ENCODE results near the gene C1QTNF8.

C1QTNF8 gene

GRCh38 chr16:1121009-1121408, 25.0 kb upstream of the C1QTNF8 start:
- WGBS, 2 donors (ENCODE audit: extremely low coverage in 2 of 2, insufficient read length in 2 of 2, insufficient replicate concordance in 1 of 2) = no CpG with 5 or more reads among the region's 23 CpGs
- peak overlapping the region; percentile 40 for H2AFZ ChIP-seq (ENCODE audit: low read length)

GRCh38 chr16:1120577-1120941, 24.5 kb upstream of the C1QTNF8 start:
- Histone ChIP-seq H3K36me3 (replicated peaks in 1 of 2; ENCODE audit: control insufficient read depth in 2 of 2, insufficient read depth in 2 of 2, low read length in 2 of 2) (no peaks in the 10 kb centered on the region), H2BK12ac (ENCODE audit: low read length) (no peak overlapping the region), H3K27me3 (ENCODE audit: control insufficient read depth in 3 of 3, insufficient read depth in 3 of 3, low read depth in 1 of 3, low read length in 3 of 3) (peaks cover 0 to 44% (median 0%) of the 10 kb centered on the region in 3 experiments), H2AFZ (ENCODE audit: low read length) (no peak overlapping the region), H3K18ac (ENCODE audit: low read length) (peak overlapping the region; percentile 91), H3K14ac (ENCODE audit: low read length) (peak overlapping the region; percentile 38), H3K4me2 (ENCODE audit: insufficient read depth, low read length, poor library complexity, severe bottlenecking) (peak overlapping the region; percentile 11), H3K9ac (ENCODE audit: low read depth, low read length, poor library complexity) (no peak overlapping the region), H3K4me1 (ENCODE audit: control insufficient read depth in 2 of 2, insufficient read depth in 1 of 2, low read depth in 1 of 2, low read length in 2 of 2) (peaks cover 11 to 19% of the 10 kb centered on the region in 2 donors), H2AK5ac (ENCODE audit: low read depth, low read length) (peak overlapping the region; percentile 82), H3K4me3 (ENCODE audit: low read length in 2 of 2) (no peak overlapping the region), H3K4ac (ENCODE audit: low read length) (no peak overlapping the region), H2BK5ac (ENCODE audit: low read length) (peak overlapping the region; percentile 87), H3K9me3 (replicated peaks in 1 of 2; ENCODE audit: control insufficient read depth in 2 of 2, insufficient read depth in 1 of 2, low read depth in 1 of 2, low read length in 2 of 2) (no peaks in the 10 kb centered on the region), H4K8ac (ENCODE audit: low read depth, low read length) (no peak overlapping the region), H3K27ac (replicated peaks; ENCODE audit: low read length) (no peak overlapping the region), H3K79me1 (ENCODE audit: low read depth, low read length) (no peaks in the 10 kb centered on the region), H3K23ac (ENCODE audit: low read depth, low read length, poor library complexity) (no peak overlapping the region), H4K91ac (ENCODE audit: low read depth, low read length, poor library complexity) (no peak overlapping the region), H2BK15ac (ENCODE audit: low read length) (peak overlapping the region; percentile 89), H2BK120ac (ENCODE audit: low read depth, low read length) (peak overlapping the region; percentile 54)
- DNase-seq (ENCODE audit: low spot score) = no peak
- no CpG with 5 or more reads among the region's 22 CpGs for WGBS, 2 donors (ENCODE audit: extremely low coverage in 2 of 2, insufficient read length in 2 of 2, insufficient replicate concordance in 1 of 2)

More at GRCh38 chr16:1121009-1121408, 25.0 kb upstream of the C1QTNF8 start:
- Histone ChIP-seq H3K4me1 (ENCODE audit: control insufficient read depth in 2 of 2, insufficient read depth in 1 of 2, low read depth in 1 of 2, low read length in 2 of 2) (peaks cover 11 to 19% of the 10 kb centered on the region in 2 donors), H3K27ac (replicated peaks; ENCODE audit: low read length) (no peak overlapping the region), H4K8ac (ENCODE audit: low read depth, low read length) (peak overlapping the region; percentile 65), H2BK120ac (ENCODE audit: low read depth, low read length) (peak overlapping the region; percentile 54), H3K27me3 (ENCODE audit: control insufficient read depth in 3 of 3, insufficient read depth in 3 of 3, low read depth in 1 of 3, low read length in 3 of 3) (peaks cover 0 to 46% (median 0%) of the 10 kb centered on the region in 3 experiments), H3K36me3 (replicated peaks in 1 of 2; ENCODE audit: control insufficient read depth in 2 of 2, insufficient read depth in 2 of 2, low read length in 2 of 2) (no peaks in the 10 kb centered on the region), H3K4me2 (ENCODE audit: insufficient read depth, low read length, poor library complexity, severe bottlenecking) (no peak overlapping the region), H3K79me1 (ENCODE audit: low read depth, low read length) (no peaks in the 10 kb centered on the region), H3K4me3 (ENCODE audit: low read length in 2 of 2) (no peak overlapping the region), H2BK5ac (ENCODE audit: low read length) (peak overlapping the region; percentile 87), H2BK15ac (ENCODE audit: low read length) (peak overlapping the region; percentile 89), H4K91ac (ENCODE audit: low read depth, low read length, poor library complexity) (no peak overlapping the region), H3K4ac (ENCODE audit: low read length) (no peak overlapping the region), H3K18ac (ENCODE audit: low read length) (peak overlapping the region; percentile 91), H2BK12ac (ENCODE audit: low read length) (no peak overlapping the region), H3K9me3 (replicated peaks in 1 of 2; ENCODE audit: control insufficient read depth in 2 of 2, insufficient read depth in 1 of 2, low read depth in 1 of 2, low read length in 2 of 2) (no peaks in the 10 kb centered on the region), H3K14ac (ENCODE audit: low read length) (peak overlapping the region; percentile 56), H3K23ac (ENCODE audit: low read depth, low read length, poor library complexity) (no peak overlapping the region), H3K9ac (ENCODE audit: low read depth, low read length, poor library complexity) (peak overlapping the region; percentile 21), H2AK5ac (ENCODE audit: low read depth, low read length) (peak overlapping the region; percentile 82)
- no peak for DNase-seq (ENCODE audit: low spot score)

- H3K79me1 ChIP-seq (ENCODE audit: low read depth, low read length) = no peaks in the 10 kb centered on the region
- peak overlapping the region; percentile 82 for H2AK5ac ChIP-seq (ENCODE audit: low read depth, low read length)
- peak overlapping the region; percentile 50 for H2BK12ac ChIP-seq (ENCODE audit: low read length)
- H3K4ac ChIP-seq (ENCODE audit: low read length) = no peak overlapping the region
- no CpG with 5 or more reads among the region's 35 CpGs for WGBS, 2 donors (ENCODE audit: extremely low coverage in 2 of 2, insufficient read length in 2 of 2, insufficient replicate concordance in 1 of 2)
- no peak overlapping the region for H3K23ac ChIP-seq (ENCODE audit: low read depth, low read length, poor library complexity)
- H4K91ac ChIP-seq (ENCODE audit: low read depth, low read length, poor library complexity) = no peak overlapping the region
- no peaks in the 10 kb centered on the region for H3K36me3 ChIP-seq (replicated peaks in 1 of 2; ENCODE audit: control insufficient read depth in 2 of 2, insufficient read depth in 2 of 2, low read length in 2 of 2)
- H3K4me1 ChIP-seq (ENCODE audit: control insufficient read depth in 2 of 2, insufficient read depth in 1 of 2, low read depth in 1 of 2, low read length in 2 of 2) = peaks cover 6 to 19% of the 10 kb centered on the region in 2 donors
- H2BK15ac ChIP-seq (ENCODE audit: low read length) = peak overlapping the region; percentile 44
- H2BK120ac ChIP-seq (ENCODE audit: low read depth, low read length) = no peak overlapping the region
- no peak for DNase-seq (ENCODE audit: low spot score)
- no peak overlapping the region for H3K4me3 ChIP-seq (ENCODE audit: low read length in 2 of 2)
- H4K8ac ChIP-seq (ENCODE audit: low read depth, low read length) = no peak overlapping the region
- H3K27me3 ChIP-seq (ENCODE audit: control insufficient read depth in 3 of 3, insufficient read depth in 3 of 3, low read depth in 1 of 3, low read length in 3 of 3) = peaks cover 0 to 44% (median 0%) of the 10 kb centered on the region in 3 experiments
- no peak overlapping the region for H3K9ac ChIP-seq (ENCODE audit: low read depth, low read length, poor library complexity)
- no peak overlapping the region for H2AFZ ChIP-seq (ENCODE audit: low read length)
- no peak overlapping the region for H3K14ac ChIP-seq (ENCODE audit: low read length)
- no peaks in the 10 kb centered on the region for H3K9me3 ChIP-seq (replicated peaks in 1 of 2; ENCODE audit: control insufficient read depth in 2 of 2, insufficient read depth in 1 of 2, low read depth in 1 of 2, low read length in 2 of 2)
- H3K27ac ChIP-seq (replicated peaks; ENCODE audit: low read length) = no peak overlapping the region
- H3K4me2 ChIP-seq (ENCODE audit: insufficient read depth, low read length, poor library complexity, severe bottlenecking) = no peak overlapping the region
- H3K18ac ChIP-seq (ENCODE audit: low read length) = peak overlapping the region; percentile 91
- peak overlapping the region; percentile 87 for H2BK5ac ChIP-seq (ENCODE audit: low read length)
Measured at GRCh38 chr16:1119766-1120576, 23.9 kb upstream of the C1QTNF8 start.

GRCh38 chr16:1119129-1119528, 23.1 kb upstream of the C1QTNF8 start:
- H3K4me3 ChIP-seq (ENCODE audit: low read length in 2 of 2) = no peak overlapping the region
- no peak overlapping the region for H4K91ac ChIP-seq (ENCODE audit: low read depth, low read length, poor library complexity)
- no peak overlapping the region for H2AK5ac ChIP-seq (ENCODE audit: low read depth, low read length)
- no peak overlapping the region for H2AFZ ChIP-seq (ENCODE audit: low read length)
- H3K79me1 ChIP-seq (ENCODE audit: low read depth, low read length) = no peaks in the 10 kb centered on the region
- no peak overlapping the region for H4K8ac ChIP-seq (ENCODE audit: low read depth, low read length)
- DNase-seq (ENCODE audit: low spot score) = no peak
- no peak overlapping the region for H2BK12ac ChIP-seq (ENCODE audit: low read length)
- H3K4ac ChIP-seq (ENCODE audit: low read length) = no peak overlapping the region
- peaks cover 0 to 44% (median 0%) of the 10 kb centered on the region in 3 experiments for H3K27me3 ChIP-seq (ENCODE audit: control insufficient read depth in 3 of 3, insufficient read depth in 3 of 3, low read depth in 1 of 3, low read length in 3 of 3)
- no CpG with 5 or more reads among the region's 19 CpGs for WGBS, 2 donors (ENCODE audit: extremely low coverage in 2 of 2, insufficient read length in 2 of 2, insufficient replicate concordance in 1 of 2)
- H3K9ac ChIP-seq (ENCODE audit: low read depth, low read length, poor library complexity) = no peak overlapping the region
- H3K9me3 ChIP-seq (replicated peaks in 1 of 2; ENCODE audit: control insufficient read depth in 2 of 2, insufficient read depth in 1 of 2, low read depth in 1 of 2, low read length in 2 of 2) = no peaks in the 10 kb centered on the region
- no peak overlapping the region for H3K14ac ChIP-seq (ENCODE audit: low read length)
- no peak overlapping the region for H3K18ac ChIP-seq (ENCODE audit: low read length)
- peak overlapping the region; percentile 1 for H2BK5ac ChIP-seq (ENCODE audit: low read length)
- H3K27ac ChIP-seq (replicated peaks; ENCODE audit: low read length) = no peak overlapping the region
- H3K23ac ChIP-seq (ENCODE audit: low read depth, low read length, poor library complexity) = no peak overlapping the region
- no peaks in the 10 kb centered on the region for H3K36me3 ChIP-seq (replicated peaks in 1 of 2; ENCODE audit: control insufficient read depth in 2 of 2, insufficient read depth in 2 of 2, low read length in 2 of 2)
- no peak overlapping the region for H2BK120ac ChIP-seq (ENCODE audit: low read depth, low read length)
- H3K4me1 ChIP-seq (ENCODE audit: control insufficient read depth in 2 of 2, insufficient read depth in 1 of 2, low read depth in 1 of 2, low read length in 2 of 2) = peaks cover 6 to 19% of the 10 kb centered on the region in 2 donors
- peak overlapping the region; percentile 3 for H2BK15ac ChIP-seq (ENCODE audit: low read length)
- no peak overlapping the region for H3K4me2 ChIP-seq (ENCODE audit: insufficient read depth, low read length, poor library complexity, severe bottlenecking)

Data from neuronal stem cell (in vitro differentiated cells).